KOPT-K1 (cell line): ENCODE results near the gene MYOM3.
A peak's percentile ranks its signal among the peaks of the same experiment; 100 is the strongest.

Experiments
- H3K27ac ChIP-seq: fragments of 200-600 bp; sonication (generic); 2 replicates; pipeline ENCODE4 v1.5.1; 2016; ENCODE audit warnings: antibody characterized with exemption, mild to moderate bottlenecking, low read depth, low read length; ENCODE audit not compliant: poor library complexity, severe bottlenecking
- H3K36me3 ChIP-seq: fragments of 200-600 bp; sonication (generic); 2 replicates; pipeline ENCODE4 v1.5.1; 2017; ENCODE audit warnings: antibody characterized with exemption, mild to moderate bottlenecking, low read length, moderate library complexity; ENCODE audit not compliant: insufficient read depth
- H3K9me3 ChIP-seq: fragments of 200-600 bp; sonication (generic); 2 replicates; pipeline ENCODE4 v1.5.1; 2017; ENCODE audit warnings: antibody characterized with exemption, low read length, mild to moderate bottlenecking; ENCODE audit not compliant: insufficient read depth, poor library complexity, severe bottlenecking

MYOM3 gene

GRCh38 chr1:24098943-24099638, 12.8 kb downstream of the MYOM3 start:
- Histone ChIP-seq H3K9me3 (no peaks in the 10 kb centered on the region), H3K27ac (no peak overlapping the region), H3K36me3 (no peaks in the 10 kb centered on the region)

- no peaks in the 10 kb centered on the region for H3K36me3 ChIP-seq
- H3K27ac ChIP-seq: no peak overlapping the region
- no peaks in the 10 kb centered on the region for H3K9me3 ChIP-seq
Observed at GRCh38 chr1:24098102-24098501, 13.8 kb downstream of the MYOM3 start.

- no peak overlapping the region for H3K27ac ChIP-seq
- H3K9me3 ChIP-seq: no peaks in the 10 kb centered on the region
- H3K36me3 ChIP-seq: no peaks in the 10 kb centered on the region
Observed at GRCh38 chr1:24097663-24098062, 14.3 kb downstream of the MYOM3 start.

GRCh38 chr1:24096739-24097103, 15.2 kb downstream of the MYOM3 start:
- H3K36me3 ChIP-seq: no peaks in the 10 kb centered on the region
- no peak overlapping the region for H3K27ac ChIP-seq
- H3K9me3 ChIP-seq: no peaks in the 10 kb centered on the region

- Histone ChIP-seq H3K9me3 (no peaks in the 10 kb centered on the region), H3K27ac (no peak overlapping the region), H3K36me3 (no peaks in the 10 kb centered on the region)
Observed at GRCh38 chr1:24096009-24096738, 15.8 kb downstream of the MYOM3 start.

GRCh38 chr1:24095140-24095859, 16.6 kb downstream of the MYOM3 start:
- Histone ChIP-seq H3K9me3 (no peaks in the 10 kb centered on the region), H3K36me3 (no peaks in the 10 kb centered on the region), H3K27ac (no peak overlapping the region)

- H3K36me3 ChIP-seq: no peaks in the 10 kb centered on the region
- H3K27ac ChIP-seq: no peak overlapping the region
- H3K9me3 ChIP-seq: no peaks in the 10 kb centered on the region
Observed at GRCh38 chr1:24094554-24094953, 17.4 kb downstream of the MYOM3 start.

- Histone ChIP-seq H3K36me3 (no peaks in the 10 kb centered on the region), H3K9me3 (no peaks in the 10 kb centered on the region), H3K27ac (no peak overlapping the region)
Observed at GRCh38 chr1:24093732-24094131, 18.2 kb downstream of the MYOM3 start.

- Histone ChIP-seq H3K36me3 (no peaks in the 10 kb centered on the region), H3K9me3 (no peaks in the 10 kb centered on the region), H3K27ac (no peak overlapping the region)
Observed at GRCh38 chr1:24092979-24093378, 19.0 kb downstream of the MYOM3 start.

- Histone ChIP-seq H3K9me3 (no peaks in the 10 kb centered on the region), H3K27ac (no peak overlapping the region), H3K36me3 (no peaks in the 10 kb centered on the region)
Observed at GRCh38 chr1:24091971-24092482, 19.9 kb downstream of the MYOM3 start.

- Histone ChIP-seq H3K36me3 (no peaks in the 10 kb centered on the region), H3K27ac (no peak overlapping the region), H3K9me3 (no peaks in the 10 kb centered on the region)
Observed at GRCh38 chr1:24090736-24091135, 21.2 kb downstream of the MYOM3 start.

GRCh38 chr1:24089743-24090555, 22.0 kb downstream of the MYOM3 start:
- no peaks in the 10 kb centered on the region for H3K36me3 ChIP-seq
- H3K27ac ChIP-seq: no peak overlapping the region
- no peaks in the 10 kb centered on the region for H3K9me3 ChIP-seq

GRCh38 chr1:24089027-24089742, 22.8 kb downstream of the MYOM3 start:
- Histone ChIP-seq H3K27ac (peak overlapping the region; percentile 39), H3K36me3 (no peaks in the 10 kb centered on the region), H3K9me3 (no peaks in the 10 kb centered on the region)

- Histone ChIP-seq H3K27ac (no peak overlapping the region), H3K9me3 (no peaks in the 10 kb centered on the region), H3K36me3 (no peaks in the 10 kb centered on the region)
Observed at GRCh38 chr1:24086466-24086865, 25.5 kb downstream of the MYOM3 start.
